HG03354 (cell line): Measurements from ENCODE around the gene RAPGEF1.
"Not testable (repeated sequence)": the region's sequence is repeated elsewhere in the genome, so short reads cannot be mapped to it uniquely, and the experiment has no call there.

Source experiments
- ATAC-seq: cut with Tn5 transposase; IDR thresholded peaks from one replicate; pipeline ENCODE4 v1.9.1; 2021; ENCODE audit warnings: mild to moderate bottlenecking; ENCODE audit not compliant: unreplicated experiment, poor library complexity, severe bottlenecking

RAPGEF1 gene

GRCh38 chr9:131753751-131754150 is 13.9 kb upstream of the RAPGEF1 start:
- ATAC-seq: not testable (repeated sequence)

GRCh38 chr9:131752231-131752884 is 12.5 kb upstream of the RAPGEF1 start:
- ATAC-seq: no peak

GRCh38 chr9:131748411-131748955 is 8.6 kb upstream of the RAPGEF1 start:
- no peak for ATAC-seq

- ATAC-seq: no peak
Observed at GRCh38 chr9:131747352-131747751, 7.5 kb upstream of the RAPGEF1 start.

GRCh38 chr9:131745610-131746009 is 5.7 kb upstream of the RAPGEF1 start:
- ATAC-seq: no peak

GRCh38 chr9:131744720-131745201 is 4.9 kb upstream of the RAPGEF1 start:
- no peak for ATAC-seq

GRCh38 chr9:131744171-131744719 is 4.4 kb upstream of the RAPGEF1 start:
- ATAC-seq: no peak

- ATAC-seq: no peak
Observed at GRCh38 chr9:131743501-131743900, 3.6 kb upstream of the RAPGEF1 start.

- no peak for ATAC-seq
Observed at GRCh38 chr9:131743096-131743495, 3.2 kb upstream of the RAPGEF1 start.

GRCh38 chr9:131740898-131741297 is 1.0 kb upstream of the RAPGEF1 start:
- no peak for ATAC-seq

GRCh38 chr9:131739133-131739958 is 530 bp downstream of the RAPGEF1 start:
- ATAC-seq: peak; percentile 36

- no peak for ATAC-seq
Observed at GRCh38 chr9:131738293-131739132, 1.4 kb downstream of the RAPGEF1 start.

GRCh38 chr9:131737426-131737825 is 2.5 kb downstream of the RAPGEF1 start:
- no peak for ATAC-seq

- no peak for ATAC-seq
Observed at GRCh38 chr9:131736431-131736830, 3.4 kb downstream of the RAPGEF1 start.

GRCh38 chr9:131735238-131736128 is 4.4 kb downstream of the RAPGEF1 start:
- no peak for ATAC-seq

GRCh38 chr9:131734781-131735180 is 5.1 kb downstream of the RAPGEF1 start:
- no peak for ATAC-seq

GRCh38 chr9:131734165-131734610 is 5.7 kb downstream of the RAPGEF1 start:
- no peak for ATAC-seq

GRCh38 chr9:131733541-131734061 is 6.3 kb downstream of the RAPGEF1 start:
- ATAC-seq: no peak
